Measurements from ENCODE around the gene NPTX2.

- TF ChIP-seq CTCF (conservative IDR thresholded peaks at IDR 0.05) (no peak), EZH2 (IDR thresholded peaks at IDR 0.05; ENCODE audit: low read depth) (no peak)
These were observed 54.7 kb downstream of the NPTX2 start for GRCh38 chr7:98671733-98672331.
